Esophagus squamous epithelium (tissue), 4 donors: ENCODE data around the gene TUB.

ENCODE experiments used
- POLR2A ChIP-seq, 4 donors: fragments of 450-650 bp; IDR thresholded peaks; one replicate each; pipeline ENCODE4 v1.6.1; 2017; ENCODE audit warnings: antibody characterized with exemption in 4 of 4, mild to moderate bottlenecking in 4 of 4, moderate library complexity in 3 of 4
- TF ChIP-seq, protein P1 (sequence below), 6 experiments: fragments of 450-650 bp in 4 of 6; fragments of 200-600 bp in 2 of 6; sonication (generic) in 2 of 6; IDR thresholded peaks; one replicate each; pipeline ENCODE4 v1.5.1; 2016 to 2019; ENCODE audit warnings: antibody characterized with exemption in 6 of 6, mild to moderate bottlenecking in 4 of 6, moderate library complexity in 4 of 6

DNA sequence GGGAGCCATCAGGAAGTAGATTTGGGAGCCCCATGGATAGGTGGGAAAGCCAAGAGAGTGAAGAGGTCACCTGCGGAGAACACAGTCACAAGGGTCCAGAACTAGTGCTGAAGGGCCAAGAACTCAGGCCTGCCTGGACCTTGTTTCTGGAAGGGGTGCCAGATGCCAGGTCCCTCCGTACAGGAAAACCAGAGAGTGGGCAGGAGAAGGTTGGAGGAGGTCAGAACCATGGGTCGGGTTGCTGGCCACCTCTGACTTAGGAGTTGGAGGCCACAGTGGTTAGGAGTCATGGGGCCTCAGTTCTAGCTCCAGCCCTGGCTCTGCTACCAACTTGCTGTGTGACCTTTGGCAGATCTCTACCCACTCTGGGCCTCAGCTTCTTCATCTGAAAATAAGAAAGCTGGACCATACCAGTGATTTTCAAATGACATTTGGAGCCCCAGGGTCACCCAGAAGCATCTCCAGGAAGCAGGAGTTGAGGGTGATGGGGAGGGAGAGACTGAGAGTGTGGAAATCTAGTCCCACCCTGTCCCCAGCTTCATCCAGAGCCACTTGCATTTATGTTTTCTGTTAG is 20.8 kb upstream of the TUB start:
- TF ChIP-seq, protein P1, sequence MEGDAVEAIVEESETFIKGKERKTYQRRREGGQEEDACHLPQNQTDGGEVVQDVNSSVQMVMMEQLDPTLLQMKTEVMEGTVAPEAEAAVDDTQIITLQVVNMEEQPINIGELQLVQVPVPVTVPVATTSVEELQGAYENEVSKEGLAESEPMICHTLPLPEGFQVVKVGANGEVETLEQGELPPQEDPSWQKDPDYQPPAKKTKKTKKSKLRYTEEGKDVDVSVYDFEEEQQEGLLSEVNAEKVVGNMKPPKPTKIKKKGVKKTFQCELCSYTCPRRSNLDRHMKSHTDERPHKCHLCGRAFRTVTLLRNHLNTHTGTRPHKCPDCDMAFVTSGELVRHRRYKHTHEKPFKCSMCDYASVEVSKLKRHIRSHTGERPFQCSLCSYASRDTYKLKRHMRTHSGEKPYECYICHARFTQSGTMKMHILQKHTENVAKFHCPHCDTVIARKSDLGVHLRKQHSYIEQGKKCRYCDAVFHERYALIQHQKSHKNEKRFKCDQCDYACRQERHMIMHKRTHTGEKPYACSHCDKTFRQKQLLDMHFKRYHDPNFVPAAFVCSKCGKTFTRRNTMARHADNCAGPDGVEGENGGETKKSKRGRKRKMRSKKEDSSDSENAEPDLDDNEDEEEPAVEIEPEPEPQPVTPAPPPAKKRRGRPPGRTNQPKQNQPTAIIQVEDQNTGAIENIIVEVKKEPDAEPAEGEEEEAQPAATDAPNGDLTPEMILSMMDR (IDR thresholded peaks at IDR 0.05) = no peak
- TF ChIP-seq POLR2A (IDR thresholded peaks at IDR 0.05) = no peak
